WTC11 (cell line): ENCODE data around the gene MAPKAPK3. TPM values are rescaled to one million over a fixed set of nuclear protein-coding genes. Genes with fewer than 3 reads are reported as not detected.

Source experiments
- ATAC-seq: fragments of 200-7000 bp; cut with Tn5 transposase; 2 replicates; pipeline ENCODE4 v1.10.0; 2021; ENCODE audit warnings: mild to moderate bottlenecking, moderate library complexity
- CTCF ChIA-PET: fragments of 300-600 bp; sonication (Branson Sonifier 250); formaldehyde crosslinking; loops from one replicate; lab custom pipeline; 2021; ENCODE audit warnings: antibody characterized with exemption; lab: Charles Lee
- POLR2A ChIA-PET: fragments of 350-600 bp; sonication (Branson Sonifier 250); formaldehyde crosslinking; loops from one replicate; lab custom pipeline; 2021; ENCODE audit warnings: antibody characterized with exemption; lab: Charles Lee
- DNase-seq: peaks from one replicate; pipeline ENCODE4 v3.0.0; 2021; ENCODE audit warnings: low spot score
- H3K27ac Mint-ChIP-seq: 2 replicates; pipeline ENCODE4 v1.8.0; 2021; ENCODE audit warnings: mixed read lengths
- H3K27me3 Mint-ChIP-seq: 2 replicates; pipeline ENCODE4 v1.8.0; 2021; ENCODE audit warnings: low read depth, mild to moderate bottlenecking, moderate library complexity, mixed read lengths
- H3K36me3 Mint-ChIP-seq: 2 replicates; pipeline ENCODE4 v1.8.0; 2021; ENCODE audit warnings: mixed read lengths
- H3K4me1 Mint-ChIP-seq: 2 replicates; pipeline ENCODE4 v1.8.0; 2022; ENCODE audit warnings: mixed read lengths
- H3K4me3 Mint-ChIP-seq: 2 replicates; pipeline ENCODE4 v1.8.0; 2021; ENCODE audit warnings: mild to moderate bottlenecking, moderate library complexity, mixed read lengths
- H3K9me3 Mint-ChIP-seq: 2 replicates; pipeline ENCODE4 v1.8.0; 2021; ENCODE audit warnings: mixed read lengths
- AR ChIP-seq: fragments of 250-450 bp; sonication (Bioruptor Pico); IDR thresholded peaks from 2 replicates; pipeline ENCODE4 v1.9.0; 2021; ENCODE audit warnings: mild to moderate bottlenecking
- ATF1 ChIP-seq: sonication (generic); formaldehyde crosslinking; IDR thresholded peaks from 2 replicates; pipeline ENCODE4 v1.8.1; 2023; ENCODE audit warnings: mild to moderate bottlenecking, moderate library complexity, missing genetic modification reagents
- ATF2 ChIP-seq: sonication (generic); formaldehyde crosslinking; IDR thresholded peaks from 2 replicates; pipeline ENCODE4 v1.8.1; 2022; ENCODE audit warnings: low read depth, missing genetic modification reagents, borderline replicate concordance
- CREM ChIP-seq: sonication (generic); formaldehyde crosslinking; IDR thresholded peaks from 2 replicates; pipeline ENCODE4 v1.8.1; 2022; ENCODE audit warnings: mild to moderate bottlenecking, missing genetic modification reagents, moderate library complexity
- ERG ChIP-seq: fragments of 250-450 bp; sonication (Bioruptor Pico); IDR thresholded peaks from 2 replicates; pipeline ENCODE4 v1.8.0; 2021; ENCODE audit warnings: mild to moderate bottlenecking
- GRHL2 ChIP-seq: fragments of 250-450 bp; sonication (Bioruptor Pico); IDR thresholded peaks from 2 replicates; pipeline ENCODE4 v1.8.0; 2022; ENCODE audit warnings: mild to moderate bottlenecking, moderate library complexity; ENCODE audit not compliant: insufficient replicate concordance, severe bottlenecking
- HMGA2 ChIP-seq: fragments of 250-450 bp; sonication (Bioruptor Pico); IDR thresholded peaks from 2 replicates; pipeline ENCODE4 v1.4.0; 2021; ENCODE audit warnings: mild to moderate bottlenecking, moderate library complexity
- JAZF1 ChIP-seq: fragments of 250-450 bp; sonication (Bioruptor Pico); IDR thresholded peaks from 2 replicates; pipeline ENCODE4 v1.9.0; 2021; ENCODE audit warnings: moderate library complexity, mild to moderate bottlenecking, inconsistent platforms
- JUN ChIP-seq: sonication (generic); formaldehyde crosslinking; IDR thresholded peaks from 2 replicates; pipeline ENCODE4 v1.8.0; 2023; ENCODE audit warnings: mild to moderate bottlenecking, missing genetic modification reagents
- MAX ChIP-seq: sonication (generic); formaldehyde crosslinking; IDR thresholded peaks from 2 replicates; pipeline ENCODE4 v1.8.0; 2022; ENCODE audit warnings: mild to moderate bottlenecking, missing genetic modification reagents
- MXD4 ChIP-seq: fragments of 250-450 bp; sonication (Bioruptor Pico); IDR thresholded peaks from 2 replicates; pipeline ENCODE4 v1.8.0; 2021; ENCODE audit warnings: mild to moderate bottlenecking, moderate library complexity, borderline replicate concordance
- MYBL2 ChIP-seq: sonication (generic); formaldehyde crosslinking; IDR thresholded peaks from 2 replicates; pipeline ENCODE4 v1.8.1; 2023; ENCODE audit warnings: mild to moderate bottlenecking, moderate library complexity, missing genetic modification reagents
- NFYB ChIP-seq: sonication (generic); formaldehyde crosslinking; conservative IDR thresholded peaks from 2 replicates; pipeline ENCODE4 v1.8.0; 2022; ENCODE audit warnings: low read depth, missing genetic modification reagents
- SP1 ChIP-seq: sonication (generic); formaldehyde crosslinking; conservative IDR thresholded peaks from 2 replicates; pipeline ENCODE4 v1.8.1; 2022; ENCODE audit warnings: missing genetic modification reagents
- ZNF121 ChIP-seq: sonication (generic); formaldehyde crosslinking; IDR thresholded peaks from 2 replicates; pipeline ENCODE4 v1.8.0; 2023; ENCODE audit warnings: missing genetic modification reagents
- ZNF416 ChIP-seq: fragments of 250-450 bp; sonication (Bioruptor Pico); IDR thresholded peaks from 2 replicates; pipeline ENCODE4 v1.9.0; 2021; ENCODE audit warnings: mild to moderate bottlenecking, inconsistent platforms
- total RNA-seq: library from RNA; stranded (reverse); gene quantifications from 3 replicates; pipeline ENCODE4 v1.2.3, GENCODE V29; 2021
- TF ChIP-seq, protein P1 (sequence below): fragments of 250-450 bp; sonication (Bioruptor Pico); IDR thresholded peaks from 2 replicates; pipeline ENCODE4 v2.1.2; 2022; ENCODE audit warnings: mild to moderate bottlenecking, moderate library complexity
- TF ChIP-seq, protein P2 (sequence below): fragments of 250-450 bp; sonication (Bioruptor Pico); IDR thresholded peaks from 2 replicates; pipeline ENCODE4 v1.9.0; 2021; ENCODE audit warnings: moderate library complexity, mild to moderate bottlenecking, inconsistent platforms, borderline replicate concordance
- TF ChIP-seq, protein P3 (sequence below): sonication (generic); formaldehyde crosslinking; IDR thresholded peaks from 2 replicates; pipeline ENCODE4 v1.8.1; 2023; ENCODE audit warnings: mild to moderate bottlenecking, moderate library complexity, missing genetic modification reagents
- TF ChIP-seq, protein P4 (sequence below): sonication (generic); formaldehyde crosslinking; IDR thresholded peaks from 2 replicates; pipeline ENCODE4 v1.8.0; 2022; ENCODE audit warnings: mild to moderate bottlenecking, missing genetic modification reagents
- TF ChIP-seq, protein P5 (sequence below): sonication (generic); formaldehyde crosslinking; conservative IDR thresholded peaks from 2 replicates; pipeline ENCODE4 v1.8.1; 2023; ENCODE audit warnings: mild to moderate bottlenecking, low read depth, missing genetic modification reagents, moderate library complexity

The MAPKAPK3 gene
- total RNA-seq, 1 experiment from 2014 or later: 60.2 TPM

DNA sequence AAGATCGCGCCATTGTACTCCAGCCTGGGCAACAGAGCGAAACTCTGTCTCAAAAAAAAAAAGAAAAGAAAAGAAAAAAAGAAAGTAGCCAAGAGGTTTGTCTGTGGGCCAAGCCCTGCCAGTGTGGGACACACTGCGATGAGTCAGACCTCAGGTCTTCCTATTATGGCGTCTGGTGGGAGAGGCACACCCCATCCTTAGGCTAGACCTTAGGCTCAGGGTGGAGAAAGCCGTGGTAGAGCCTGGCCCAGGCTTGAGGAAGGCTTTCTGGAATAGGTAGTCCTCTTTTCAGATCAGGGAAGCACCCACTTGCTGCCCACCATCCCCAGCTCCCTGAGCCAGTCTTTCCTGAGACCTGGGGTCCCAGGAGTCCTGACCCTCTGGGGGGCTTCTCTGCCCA, 41.6 kb upstream of the MAPKAPK3 start (continued):
- no peak for TF ChIP-seq CREM (CRISPR knock-in tag)
- TF ChIP-seq SP1: no peak
- TF ChIP-seq, all 79 proteins: peak for 0

DNA sequence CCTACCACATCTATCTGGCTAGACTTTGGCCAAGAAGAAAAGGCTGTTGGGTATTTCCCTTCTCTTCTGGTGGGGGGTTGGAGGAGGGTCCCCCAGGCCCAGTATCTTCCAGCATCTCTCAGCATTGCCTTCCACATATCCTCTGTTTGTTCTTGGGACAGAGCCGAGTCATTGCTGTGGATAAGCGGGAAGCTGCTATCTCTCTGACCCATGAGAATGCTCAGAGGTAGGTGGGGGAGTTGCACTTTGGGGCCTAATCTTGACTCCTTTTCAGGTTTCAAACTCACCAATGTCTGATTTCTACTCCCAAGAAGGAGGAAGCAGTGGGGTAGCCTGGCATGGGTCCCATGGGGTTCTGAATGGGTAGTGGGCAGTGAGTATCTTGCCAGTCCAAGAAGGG, 39.6 kb upstream of the MAPKAPK3 start:
- CTCF ChIA-PET: interaction anchor here (1.1 to 2.1 kb wide), 3 partner anchors 34 to 230 kb away, joined by 3 to 10 read pairs (median 4); partner anchors contain the start of gene CISH
- Mint-ChIP-seq H3K27me3 (no peaks in the 10 kb centered on the region), H3K4me3 (no peak overlapping the region), H3K27ac (no peak overlapping the region), H3K4me1 (no peaks in the 10 kb centered on the region), H3K9me3 (no peaks in the 10 kb centered on the region), H3K36me3 (no peaks in the 10 kb centered on the region)
- POLR2A ChIA-PET: no interaction called here
- TF ChIP-seq, protein P1, sequence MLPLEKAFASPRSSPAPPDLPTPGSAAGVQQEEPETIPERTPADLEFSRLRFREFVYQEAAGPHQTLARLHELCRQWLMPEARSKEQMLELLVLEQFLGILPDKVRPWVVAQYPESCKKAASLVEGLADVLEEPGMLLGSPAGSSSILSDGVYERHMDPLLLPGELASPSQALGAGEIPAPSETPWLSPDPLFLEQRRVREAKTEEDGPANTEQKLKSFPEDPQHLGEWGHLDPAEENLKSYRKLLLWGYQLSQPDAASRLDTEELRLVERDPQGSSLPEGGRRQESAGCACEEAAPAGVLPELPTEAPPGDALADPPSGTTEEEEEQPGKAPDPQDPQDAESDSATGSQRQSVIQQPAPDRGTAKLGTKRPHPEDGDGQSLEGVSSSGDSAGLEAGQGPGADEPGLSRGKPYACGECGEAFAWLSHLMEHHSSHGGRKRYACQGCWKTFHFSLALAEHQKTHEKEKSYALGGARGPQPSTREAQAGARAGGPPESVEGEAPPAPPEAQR (CRISPR knock-in tag): no peak
- no peak for TF ChIP-seq MYBL2 (CRISPR knock-in tag)
- TF ChIP-seq NFYB (CRISPR knock-in tag): no peak
- TF ChIP-seq, protein P2, sequence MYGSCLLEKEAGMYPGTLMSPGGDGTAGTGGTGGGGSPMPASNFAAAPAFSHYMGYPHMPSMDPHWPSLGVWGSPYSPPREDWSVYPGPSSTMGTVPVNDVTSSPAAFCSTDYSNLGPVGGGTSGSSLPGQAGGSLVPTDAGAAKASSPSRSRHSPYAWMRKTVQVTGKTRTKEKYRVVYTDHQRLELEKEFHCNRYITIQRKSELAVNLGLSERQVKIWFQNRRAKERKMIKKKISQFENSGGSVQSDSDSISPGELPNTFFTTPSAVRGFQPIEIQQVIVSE (CRISPR knock-in tag): no peak
- TF ChIP-seq AR (CRISPR knock-in tag): no peak
- TF ChIP-seq ATF2 (CRISPR knock-in tag): no peak
- no peak for TF ChIP-seq HMGA2 (CRISPR knock-in tag)
- no peak for TF ChIP-seq MAX (CRISPR knock-in tag)
- no peak for TF ChIP-seq MXD4 (CRISPR knock-in tag)
- TF ChIP-seq ZNF121: no peak
- TF ChIP-seq, protein P3, sequence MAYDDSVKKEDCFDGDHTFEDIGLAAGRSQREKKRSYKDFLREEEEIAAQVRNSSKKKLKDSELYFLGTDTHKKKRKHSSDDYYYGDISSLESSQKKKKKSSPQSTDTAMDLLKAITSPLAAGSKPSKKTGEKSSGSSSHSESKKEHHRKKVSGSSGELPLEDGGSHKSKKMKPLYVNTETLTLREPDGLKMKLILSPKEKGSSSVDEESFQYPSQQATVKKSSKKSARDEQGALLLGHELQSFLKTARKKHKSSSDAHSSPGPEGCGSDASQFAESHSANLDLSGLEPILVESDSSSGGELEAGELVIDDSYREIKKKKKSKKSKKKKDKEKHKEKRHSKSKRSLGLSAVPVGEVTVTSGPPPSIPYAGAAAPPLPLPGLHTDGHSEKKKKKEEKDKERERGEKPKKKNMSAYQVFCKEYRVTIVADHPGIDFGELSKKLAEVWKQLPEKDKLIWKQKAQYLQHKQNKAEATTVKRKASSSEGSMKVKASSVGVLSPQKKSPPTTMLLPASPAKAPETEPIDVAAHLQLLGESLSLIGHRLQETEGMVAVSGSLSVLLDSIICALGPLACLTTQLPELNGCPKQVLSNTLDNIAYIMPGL (CRISPR knock-in tag): no peak
- TF ChIP-seq, protein P4, sequence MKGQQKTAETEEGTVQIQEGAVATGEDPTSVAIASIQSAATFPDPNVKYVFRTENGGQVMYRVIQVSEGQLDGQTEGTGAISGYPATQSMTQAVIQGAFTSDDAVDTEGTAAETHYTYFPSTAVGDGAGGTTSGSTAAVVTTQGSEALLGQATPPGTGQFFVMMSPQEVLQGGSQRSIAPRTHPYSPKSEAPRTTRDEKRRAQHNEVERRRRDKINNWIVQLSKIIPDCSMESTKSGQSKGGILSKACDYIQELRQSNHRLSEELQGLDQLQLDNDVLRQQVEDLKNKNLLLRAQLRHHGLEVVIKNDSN: no peak
- TF ChIP-seq, protein P5, sequence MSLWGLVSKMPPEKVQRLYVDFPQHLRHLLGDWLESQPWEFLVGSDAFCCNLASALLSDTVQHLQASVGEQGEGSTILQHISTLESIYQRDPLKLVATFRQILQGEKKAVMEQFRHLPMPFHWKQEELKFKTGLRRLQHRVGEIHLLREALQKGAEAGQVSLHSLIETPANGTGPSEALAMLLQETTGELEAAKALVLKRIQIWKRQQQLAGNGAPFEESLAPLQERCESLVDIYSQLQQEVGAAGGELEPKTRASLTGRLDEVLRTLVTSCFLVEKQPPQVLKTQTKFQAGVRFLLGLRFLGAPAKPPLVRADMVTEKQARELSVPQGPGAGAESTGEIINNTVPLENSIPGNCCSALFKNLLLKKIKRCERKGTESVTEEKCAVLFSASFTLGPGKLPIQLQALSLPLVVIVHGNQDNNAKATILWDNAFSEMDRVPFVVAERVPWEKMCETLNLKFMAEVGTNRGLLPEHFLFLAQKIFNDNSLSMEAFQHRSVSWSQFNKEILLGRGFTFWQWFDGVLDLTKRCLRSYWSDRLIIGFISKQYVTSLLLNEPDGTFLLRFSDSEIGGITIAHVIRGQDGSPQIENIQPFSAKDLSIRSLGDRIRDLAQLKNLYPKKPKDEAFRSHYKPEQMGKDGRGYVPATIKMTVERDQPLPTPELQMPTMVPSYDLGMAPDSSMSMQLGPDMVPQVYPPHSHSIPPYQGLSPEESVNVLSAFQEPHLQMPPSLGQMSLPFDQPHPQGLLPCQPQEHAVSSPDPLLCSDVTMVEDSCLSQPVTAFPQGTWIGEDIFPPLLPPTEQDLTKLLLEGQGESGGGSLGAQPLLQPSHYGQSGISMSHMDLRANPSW: no peak
- no peak for TF ChIP-seq ATF1 (CRISPR knock-in tag)
- TF ChIP-seq JUN (CRISPR knock-in tag): no peak
- TF ChIP-seq GRHL2 (CRISPR knock-in tag): no peak
- TF ChIP-seq ERG: no peak
- no peak for TF ChIP-seq ZNF416 (CRISPR knock-in tag)
- no peak for TF ChIP-seq JAZF1 (CRISPR knock-in tag)
- ATAC-seq: no peak
- no peak for DNase-seq
